Activated CD8-positive, alpha-beta memory T cell treated with anti-CD3 and anti-CD28 coated beads for 36 hours (primary cell): Measurements from ENCODE around the gene EIF5AL1. TPM values are rescaled to one million over a fixed set of nuclear protein-coding genes. Genes with fewer than 3 reads are reported as not detected.
"Not testable (repeated sequence)": the region's sequence is repeated elsewhere in the genome, so short reads cannot be mapped to it uniquely, and the experiment has no call there.

Source experiments
- CTCF ChIA-PET: fragments of 350-600 bp; sonication (Branson Sonifier 250); formaldehyde crosslinking; loops from one replicate; lab custom pipeline; 2021; ENCODE audit warnings: antibody characterized with exemption; lab: Charles Lee
- POLR2A ChIA-PET: fragments of 350-600 bp; sonication (Branson Sonifier 250); formaldehyde crosslinking; loops from one replicate; lab custom pipeline; 2021; ENCODE audit warnings: antibody characterized with exemption; lab: Charles Lee
- total RNA-seq, 2 experiments: library from RNA; stranded (reverse); gene quantifications; one replicate each; pipeline ENCODE4 v1.2.3, GENCODE V29; 2021

Gene EIF5AL1
- total RNA-seq, 2 experiments from 2014 or later: 3.2 to 3.3 TPM

DNA sequence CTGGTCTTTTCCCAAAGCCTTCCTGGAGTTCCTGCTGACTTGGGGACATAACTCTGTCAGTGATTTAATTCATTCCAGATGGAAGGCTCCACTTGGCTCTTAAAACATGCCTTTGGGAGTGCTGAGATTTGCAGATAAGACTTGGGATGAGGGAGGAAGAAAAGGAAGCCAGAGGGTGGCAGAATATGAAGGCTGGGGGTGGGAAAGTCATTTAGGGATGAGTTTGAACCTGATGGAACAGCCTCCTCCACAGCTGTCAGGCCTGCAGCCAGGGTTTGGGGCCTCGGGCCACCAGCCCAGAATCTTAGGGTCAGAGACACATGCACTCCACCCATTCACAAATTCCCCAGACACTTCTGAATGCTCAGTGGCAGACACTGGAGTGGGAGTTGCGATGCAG, 28.4 kb upstream of the EIF5AL1 start:
- ChIA-PET POLR2A (no interaction called here), CTCF (no interaction called here)

DNA sequence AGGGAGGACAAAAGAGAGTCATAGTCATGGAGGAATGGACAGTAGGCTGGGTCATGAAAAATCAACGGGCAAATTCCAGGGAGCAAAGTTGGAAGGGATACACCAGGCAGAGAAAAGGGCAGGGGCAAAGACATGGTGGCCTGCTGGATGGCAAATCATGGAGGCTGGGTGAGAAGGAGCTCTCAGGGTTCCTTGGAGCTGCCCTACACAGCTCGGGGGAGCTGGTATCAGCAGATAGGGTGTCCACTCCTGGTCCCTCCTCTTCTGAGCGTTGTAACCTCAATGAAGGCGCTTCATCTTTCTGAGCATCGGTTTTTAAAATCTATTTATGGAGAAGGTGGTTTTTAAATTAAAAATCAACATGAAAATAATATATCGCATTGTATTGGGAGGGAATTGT, 27.9 kb upstream of the EIF5AL1 start:
- POLR2A ChIA-PET: no interaction called here
- CTCF ChIA-PET: no interaction called here

DNA sequence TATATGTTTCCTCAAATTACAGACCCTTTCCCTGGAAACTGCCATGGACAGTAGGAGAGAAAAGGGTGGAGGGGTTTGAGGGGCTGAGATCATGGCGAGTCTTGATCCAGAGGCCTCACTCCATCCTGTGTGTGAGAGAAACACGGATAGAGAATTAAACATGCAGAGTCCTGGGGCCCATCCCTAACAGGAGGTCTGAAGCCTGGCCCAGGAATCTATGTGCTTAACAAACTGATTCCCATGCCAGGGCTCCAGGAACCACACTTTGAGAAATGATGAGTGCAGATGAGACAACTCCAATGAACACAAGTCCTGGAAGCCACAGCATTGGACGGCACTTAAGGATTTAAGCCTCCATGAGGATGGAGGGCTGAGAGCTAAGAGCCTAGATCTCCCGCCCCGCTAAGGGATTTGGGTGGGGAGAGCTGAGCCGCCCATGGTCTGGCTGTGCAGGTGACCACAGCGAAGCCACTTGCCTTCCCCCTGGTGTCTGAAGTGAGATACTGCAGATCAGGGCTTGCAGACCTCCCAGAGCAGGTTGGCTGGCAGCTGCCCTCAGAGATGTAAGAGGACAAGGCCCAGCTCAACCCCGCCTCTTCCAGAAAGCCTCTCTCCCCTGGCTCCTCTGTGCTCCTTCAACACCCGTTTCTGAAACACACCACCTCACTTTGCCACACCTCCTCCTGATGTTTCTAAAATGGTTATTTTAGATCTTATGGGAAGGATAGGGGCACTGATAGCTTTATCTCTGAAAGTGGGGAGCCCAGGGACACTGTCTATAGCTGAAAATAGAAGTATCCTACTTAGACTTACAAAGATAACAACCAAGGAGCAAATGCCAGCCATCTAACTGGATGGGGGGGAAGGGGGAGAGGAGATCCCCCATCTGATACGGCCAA, 24.8 kb upstream of the EIF5AL1 start:
- POLR2A ChIA-PET: no interaction called here

DNA sequence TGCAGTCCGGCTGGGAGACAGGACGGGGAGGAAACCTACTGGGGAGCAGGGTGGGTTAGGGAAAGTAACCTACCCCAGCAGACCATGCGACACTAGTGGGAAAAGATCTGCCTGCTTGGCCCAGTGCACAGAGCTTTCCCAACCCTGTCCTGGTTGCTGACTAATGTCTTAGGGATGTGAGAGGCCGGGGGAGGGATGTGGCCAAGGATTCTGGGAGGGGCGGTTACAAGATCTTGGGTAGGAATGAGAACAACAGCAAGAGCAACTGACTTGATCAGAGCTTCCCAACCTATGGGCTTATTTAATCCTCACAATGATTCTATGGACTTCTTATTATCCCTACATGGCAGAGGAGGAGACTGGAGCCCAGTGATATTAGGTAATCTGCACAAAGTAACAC, 24.0 kb upstream of the EIF5AL1 start:
- POLR2A ChIA-PET: no interaction called here
- CTCF ChIA-PET: interaction anchor here (1.1 to 2.8 kb wide), 2 partner anchors 20 to 114 kb away, joined by 5 to 21 read pairs; no protein-coding TSS in a partner anchor

More for the DNA sequence above, 24.8 kb upstream of the EIF5AL1 start:
- CTCF ChIA-PET: interaction anchor here (1.0 to 2.8 kb wide), 3 partner anchors 13 to 113 kb away, joined by 4 to 21 read pairs (median 5); no protein-coding TSS in a partner anchor

DNA sequence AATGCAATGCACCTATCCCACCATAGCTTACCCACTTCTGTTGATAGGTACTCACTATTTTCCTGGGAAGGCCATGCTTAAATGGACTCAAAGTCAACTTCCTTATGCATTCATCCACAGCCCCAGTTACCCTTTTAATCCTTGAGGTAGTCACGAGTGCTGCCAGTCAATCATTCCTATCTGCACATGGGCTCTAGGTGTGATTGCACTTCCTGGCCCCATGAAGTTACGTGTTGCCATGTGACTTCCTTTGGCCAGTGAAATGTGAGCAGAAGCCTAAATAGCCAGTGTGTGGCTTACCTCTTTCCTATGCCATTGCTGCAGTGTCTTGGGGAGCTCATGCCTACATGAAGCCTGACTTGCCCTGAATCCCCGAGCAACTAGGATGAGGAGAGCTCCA, 23.5 kb upstream of the EIF5AL1 start:
- CTCF ChIA-PET: interaction anchor here (2.8 kb wide), 1 partner anchor 114 kb away, joined by 21 read pairs; no protein-coding TSS in a partner anchor
- POLR2A ChIA-PET: no interaction called here

DNA sequence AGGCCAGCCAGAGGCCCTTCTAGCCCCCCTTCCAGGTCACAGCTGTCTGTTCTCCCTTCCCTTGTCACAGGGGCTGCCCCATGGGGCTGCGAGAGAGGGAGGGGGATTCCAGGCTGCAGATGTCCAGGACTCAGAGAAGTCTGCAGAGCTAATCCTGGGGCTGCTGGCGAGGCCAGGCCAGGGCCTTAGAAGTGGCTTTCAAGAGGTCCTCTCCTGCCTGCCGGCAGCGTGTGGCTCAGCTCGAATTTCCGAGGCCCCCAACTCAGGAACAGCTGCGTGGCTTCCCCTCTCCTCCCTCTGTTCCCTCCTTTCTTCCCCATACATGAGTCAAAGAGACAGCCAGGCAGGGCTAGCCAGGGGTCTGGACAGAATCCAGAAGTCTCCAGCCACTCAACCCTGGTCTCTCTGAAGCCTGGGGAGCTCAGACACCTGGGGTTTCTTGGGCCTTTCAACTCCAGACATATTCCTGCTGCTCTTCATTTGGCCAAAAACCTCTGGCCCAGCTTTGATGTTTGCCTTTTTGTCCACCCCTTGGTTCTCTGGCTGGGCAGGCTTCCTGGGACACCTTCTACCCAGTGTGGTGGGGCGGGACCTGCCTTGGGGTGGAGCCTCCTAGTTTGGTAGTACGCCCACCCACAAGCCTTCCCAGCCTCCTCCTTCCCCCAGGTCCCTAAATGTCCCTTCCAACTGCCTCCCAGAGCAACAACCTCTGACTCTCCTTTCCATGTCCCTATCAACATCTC, 21.8 kb upstream of the EIF5AL1 start:
- POLR2A ChIA-PET: no interaction called here
- CTCF ChIA-PET: no interaction called here

DNA sequence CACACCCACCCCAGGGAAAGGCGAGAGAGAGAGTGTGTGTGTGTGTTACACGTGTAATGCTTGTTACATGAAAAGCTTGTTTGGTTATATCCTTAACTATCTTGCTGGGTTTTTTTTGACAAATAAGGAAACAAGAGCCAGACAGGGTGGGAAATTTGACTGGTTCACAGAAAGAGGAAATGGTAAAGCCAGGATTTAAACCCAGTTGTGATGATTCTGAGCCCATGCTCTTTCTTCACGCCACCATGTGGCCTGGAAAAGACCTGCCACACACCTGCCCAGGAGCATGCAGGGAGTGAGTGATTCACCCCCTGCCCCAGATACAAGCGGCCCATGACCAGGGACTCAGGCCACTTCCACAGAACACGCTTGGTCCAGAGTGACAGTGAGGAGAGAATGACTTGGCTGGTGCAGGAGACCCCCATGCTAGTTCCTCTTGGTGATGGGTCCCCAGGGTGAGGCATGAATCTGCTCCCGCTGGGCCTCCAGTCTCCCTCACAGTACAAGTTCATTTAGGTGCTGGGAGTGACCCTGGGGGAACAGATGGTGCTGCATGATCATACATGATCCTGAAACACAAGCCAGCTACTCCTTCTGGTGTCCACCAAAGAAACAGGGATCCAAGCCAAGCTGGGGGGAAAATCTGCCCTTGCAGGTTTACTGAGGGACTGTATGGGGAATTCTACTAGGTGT, 21.0 kb upstream of the EIF5AL1 start:
- POLR2A ChIA-PET: no interaction called here

DNA sequence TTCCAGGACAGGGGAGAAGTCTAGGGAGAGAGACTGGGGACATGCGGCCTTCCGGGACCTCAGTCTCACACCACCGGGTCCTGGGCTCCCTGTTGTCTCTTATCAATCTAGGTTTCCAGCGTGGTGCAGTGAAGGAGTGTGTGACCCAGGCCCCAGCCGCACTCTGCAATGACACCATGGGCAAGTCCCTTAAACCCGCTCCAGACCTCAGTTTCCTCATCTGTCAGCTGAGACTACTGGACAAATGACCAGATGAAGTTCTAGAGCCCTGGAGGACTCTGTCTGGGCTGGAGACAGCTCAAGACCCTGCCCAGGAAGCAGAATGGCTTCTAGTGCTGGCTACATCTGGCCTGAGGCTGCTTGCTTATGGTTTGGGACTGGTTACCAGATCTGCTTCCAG, 20.1 kb upstream of the EIF5AL1 start:
- ChIA-PET CTCF (no interaction called here), POLR2A (no interaction called here)

More for the DNA sequence above, 21.0 kb upstream of the EIF5AL1 start:
- CTCF ChIA-PET: no interaction called here

DNA sequence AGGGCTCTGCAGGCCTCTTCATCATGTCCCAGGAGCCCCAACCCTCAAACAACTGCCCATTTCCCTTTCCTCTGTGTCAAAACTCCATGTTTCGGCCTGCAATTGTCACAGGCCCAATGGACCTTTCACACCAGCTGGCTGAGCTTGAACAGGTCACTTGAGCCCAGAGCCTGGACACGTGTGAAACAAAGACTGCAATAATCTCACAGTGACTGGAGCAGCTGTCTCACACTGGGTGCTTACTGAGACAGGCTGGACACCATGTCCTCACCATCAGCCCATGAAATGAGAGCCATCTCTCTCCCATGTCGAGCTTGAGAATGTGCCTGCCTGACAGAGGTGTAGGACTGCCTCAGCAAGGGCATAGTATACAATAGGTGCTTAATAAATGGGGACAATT, 19.5 kb upstream of the EIF5AL1 start:
- POLR2A ChIA-PET: no interaction called here
- CTCF ChIA-PET: no interaction called here

DNA sequence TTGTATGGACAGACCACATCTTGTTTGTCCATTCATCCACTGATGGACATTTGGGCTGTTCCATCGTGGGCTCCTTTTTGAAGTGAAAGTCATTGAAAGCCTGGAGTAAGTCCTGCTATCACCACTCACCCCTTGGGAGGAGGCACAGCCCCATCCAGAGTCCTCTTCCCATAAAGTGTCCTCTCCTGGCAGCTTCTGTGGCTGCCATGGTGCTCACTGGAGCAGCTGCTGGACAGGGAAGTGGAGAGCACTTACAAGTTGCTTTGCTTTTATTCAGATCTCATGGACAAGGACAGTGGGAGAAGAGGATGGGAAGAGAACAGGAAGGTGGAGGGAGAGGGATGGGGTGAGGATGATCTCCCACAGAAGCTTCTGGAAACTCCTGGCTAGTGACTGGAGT, 18.5 kb upstream of the EIF5AL1 start:
- CTCF ChIA-PET: interaction anchor here (1.4 kb wide), 1 partner anchor 120 kb away, joined by 8 read pairs; no protein-coding TSS in a partner anchor
- POLR2A ChIA-PET: no interaction called here

DNA sequence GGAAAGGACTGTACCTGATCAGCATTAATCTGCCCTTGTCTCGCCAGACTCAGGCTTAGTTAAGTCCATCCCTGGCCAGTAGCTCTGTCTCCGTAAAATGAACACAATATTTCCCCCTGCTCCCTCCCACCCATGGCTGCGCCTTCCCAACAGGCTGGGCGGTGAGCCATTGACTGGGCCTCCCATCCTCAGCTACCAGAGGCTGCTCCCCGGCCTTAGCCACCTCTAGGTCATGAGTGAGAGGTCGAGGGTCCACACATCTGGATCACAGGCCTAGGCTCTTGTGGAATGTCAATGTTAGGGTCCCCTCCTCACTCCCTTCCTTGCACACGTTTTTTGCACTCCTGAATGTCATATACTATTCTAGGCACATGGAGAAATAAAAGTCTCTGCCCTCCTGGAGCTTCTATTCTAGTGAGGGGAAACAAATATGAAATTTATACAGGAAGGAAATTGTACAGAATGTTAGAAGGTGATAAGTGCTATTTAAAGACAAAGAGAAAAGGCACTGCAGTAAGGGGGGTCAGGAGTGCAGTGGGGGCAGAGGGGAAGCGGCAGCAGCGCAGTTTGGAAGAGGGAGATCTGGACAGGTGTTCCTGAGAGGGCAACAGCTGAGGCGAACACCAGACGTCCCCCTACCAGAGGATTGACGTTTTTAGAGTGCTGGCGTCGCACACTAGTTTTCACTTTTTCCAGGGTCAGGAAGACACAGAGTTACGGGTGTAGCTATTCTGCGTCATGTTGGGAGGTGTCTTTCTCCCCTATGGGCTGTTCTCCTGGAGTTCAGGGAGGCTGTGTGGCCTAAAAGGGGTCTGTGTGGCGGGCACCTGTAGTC, 17.2 kb upstream of the EIF5AL1 start:
- POLR2A ChIA-PET: no interaction called here
- CTCF ChIA-PET: interaction anchor here (1.0 to 1.4 kb wide), 2 partner anchors 120 to 121 kb away, joined by 3 to 8 read pairs; no protein-coding TSS in a partner anchor

DNA sequence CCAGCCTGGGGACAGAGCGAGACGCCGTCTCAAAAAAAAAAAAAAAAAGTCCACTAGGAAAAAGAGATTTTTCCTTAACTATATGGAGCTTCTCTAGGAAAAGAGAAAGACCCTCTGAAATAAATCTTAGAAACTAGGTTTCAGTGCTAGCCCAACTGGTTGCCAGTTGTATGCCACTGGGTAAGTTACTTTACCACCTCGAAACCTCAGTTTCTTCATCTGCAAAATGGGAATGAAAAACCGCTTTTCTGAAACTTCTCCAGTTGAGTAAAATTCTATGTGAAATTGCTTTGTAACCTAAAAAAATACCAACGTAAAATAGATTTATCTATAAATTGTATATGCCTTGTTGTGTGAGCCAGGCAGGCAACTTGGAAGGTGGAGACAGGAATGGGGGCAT, 16.5 kb upstream of the EIF5AL1 start:
- POLR2A ChIA-PET: no interaction called here

DNA sequence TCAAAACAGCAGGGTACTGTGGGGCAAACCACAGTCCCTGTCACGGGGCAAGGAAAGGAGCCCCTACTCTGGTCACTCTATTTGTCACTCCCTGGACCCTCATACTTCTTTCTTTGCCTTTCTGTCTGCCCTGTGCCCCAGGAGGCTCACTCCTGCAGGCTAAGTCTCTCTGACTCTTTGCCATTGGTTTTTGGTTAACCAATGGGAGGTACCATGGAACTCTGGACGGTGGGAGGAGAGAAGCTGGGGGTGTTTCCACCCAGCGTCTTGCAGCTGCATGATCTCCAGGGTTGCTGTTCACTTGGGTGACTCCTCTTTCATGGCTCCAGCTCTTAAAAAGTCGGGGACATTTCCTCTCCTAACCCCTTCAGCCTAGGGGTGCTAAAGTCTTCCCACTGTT, 15.4 kb upstream of the EIF5AL1 start:
- ChIA-PET POLR2A (no interaction called here), CTCF (no interaction called here)

More for the DNA sequence above, 16.5 kb upstream of the EIF5AL1 start:
- CTCF ChIA-PET: interaction anchor here (1.0 kb wide), 1 partner anchor 121 kb away, joined by 3 read pairs; no protein-coding TSS in a partner anchor

DNA sequence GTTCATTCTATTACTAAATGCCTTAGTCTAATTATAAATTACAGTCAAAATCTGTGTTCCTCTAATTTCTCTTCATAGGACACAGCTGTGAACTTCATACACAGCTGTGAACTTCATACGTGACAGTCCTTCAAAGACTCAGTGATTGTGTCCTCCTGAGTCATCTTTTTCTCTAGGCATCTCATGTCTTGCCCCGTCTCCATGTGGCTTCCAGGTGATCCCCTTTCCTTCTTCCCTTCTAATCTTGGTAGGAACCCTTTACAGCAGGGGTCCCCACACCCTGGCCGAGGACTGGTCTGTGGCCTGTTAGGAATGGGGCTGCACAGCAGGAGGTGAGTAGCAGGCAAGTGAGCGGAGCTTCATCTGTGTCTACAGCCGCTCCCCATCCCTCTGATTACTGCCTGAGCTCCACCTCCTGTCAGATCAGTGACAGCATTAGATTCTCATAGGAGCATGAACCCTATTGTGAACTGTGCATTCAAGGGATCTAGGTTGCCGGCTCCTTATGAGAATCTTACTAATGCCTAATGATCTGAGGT, 14.0 kb upstream of the EIF5AL1 start:
- ChIA-PET POLR2A (no interaction called here), CTCF (no interaction called here)

DNA sequence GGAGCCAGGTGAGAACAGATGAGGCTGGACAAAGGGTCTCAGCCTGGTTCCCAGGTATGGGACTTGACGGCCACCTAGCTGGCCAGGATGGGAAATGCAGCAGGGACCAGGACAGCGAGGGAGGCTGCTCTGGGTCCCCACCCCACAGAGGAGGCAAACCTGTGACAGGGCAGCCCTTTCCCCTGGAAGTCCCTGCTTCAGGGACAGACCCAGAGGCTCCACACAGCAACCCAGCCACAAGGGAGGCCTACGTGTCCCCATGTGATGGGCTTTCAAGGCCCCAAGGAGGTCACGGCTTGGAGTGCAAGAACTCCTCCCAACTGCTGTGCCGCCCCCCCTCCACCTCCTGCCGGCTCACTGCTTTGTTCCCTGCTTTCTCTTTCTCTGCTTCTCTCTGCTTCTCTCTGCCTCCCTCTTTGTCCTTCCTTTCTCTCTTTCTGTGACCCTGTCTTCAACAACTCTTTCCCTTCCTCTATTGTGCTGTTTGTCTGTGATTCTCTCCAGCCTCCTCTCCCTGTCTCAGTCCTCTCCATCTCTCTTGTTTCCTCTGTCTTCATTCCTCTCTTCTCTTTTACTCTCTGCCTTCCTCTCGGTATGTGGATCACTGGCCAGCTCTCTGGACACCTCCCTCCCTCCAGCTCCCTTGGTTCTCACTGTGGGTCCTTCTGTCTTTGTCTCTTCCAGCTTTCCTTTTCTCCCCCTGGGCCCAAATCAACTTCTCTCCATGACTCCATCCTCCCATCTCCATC, 9.6 kb upstream of the EIF5AL1 start:
- CTCF ChIA-PET: no interaction called here
- POLR2A ChIA-PET: no interaction called here

DNA sequence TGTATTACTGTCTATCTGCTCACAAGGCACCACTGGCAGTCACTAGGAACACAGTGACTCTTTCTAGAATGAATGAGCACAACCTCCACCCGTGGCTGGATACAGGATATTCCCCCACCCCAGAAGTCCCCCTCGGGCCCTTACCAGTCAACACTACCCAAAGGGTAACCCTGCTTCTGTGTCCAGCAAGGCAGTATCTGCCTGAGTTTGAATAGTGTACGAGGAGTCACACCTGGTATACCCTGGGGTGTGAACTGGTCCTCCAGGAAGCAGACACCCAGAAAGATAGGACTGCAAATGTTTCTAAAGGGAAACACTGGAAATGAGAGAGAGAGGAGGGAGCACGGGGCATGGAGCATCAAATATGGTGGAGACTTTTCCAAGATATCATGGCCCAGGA, 8.5 kb upstream of the EIF5AL1 start:
- CTCF ChIA-PET, POLR2A ChIA-PET: not testable (repeated sequence)

DNA sequence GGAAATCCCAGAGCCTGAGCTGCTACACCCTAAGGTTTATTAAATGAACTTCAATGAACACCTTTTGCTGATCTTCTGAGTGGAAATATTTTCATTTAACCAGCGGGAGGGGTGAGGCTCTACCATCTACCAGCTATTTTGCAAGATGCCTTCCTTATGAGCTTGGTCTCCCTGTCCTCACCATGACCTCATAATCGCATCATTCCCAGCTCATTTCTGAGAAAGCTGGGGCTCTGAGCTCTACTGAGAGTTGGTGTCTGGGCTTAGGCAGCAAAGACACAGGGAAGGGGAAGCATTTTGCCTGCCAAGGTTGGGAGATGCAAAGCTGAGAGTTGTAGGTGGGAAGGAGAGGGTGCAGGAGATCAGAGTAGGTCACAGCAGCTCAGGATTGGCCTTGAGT, 7.8 kb upstream of the EIF5AL1 start:
- CTCF ChIA-PET, POLR2A ChIA-PET: not testable (repeated sequence)

DNA sequence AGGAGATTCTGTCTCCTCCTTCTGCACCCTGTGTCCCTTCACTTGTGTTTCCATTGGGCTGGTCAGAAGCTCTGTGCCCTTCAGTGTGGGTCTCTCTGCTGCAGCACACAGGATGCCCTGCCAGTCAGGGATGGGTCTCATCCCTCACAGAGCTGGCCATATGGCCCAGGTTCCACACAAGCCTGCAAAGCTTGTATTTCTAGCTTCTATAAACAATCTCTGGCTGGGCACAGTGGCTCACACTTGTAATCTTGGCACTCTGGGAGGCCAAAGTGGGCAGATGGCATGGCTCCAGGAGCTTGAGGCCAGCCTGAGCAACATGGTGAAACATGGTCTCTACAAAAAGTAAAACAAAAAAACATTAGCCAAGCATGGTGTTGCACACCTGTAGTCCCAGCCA, 7.0 kb upstream of the EIF5AL1 start:
- CTCF ChIA-PET: not testable (repeated sequence)

More for the DNA sequence above, 7.0 kb upstream of the EIF5AL1 start:
- POLR2A ChIA-PET: not testable (repeated sequence)
